Measurements from ENCODE around the gene C19orf47. TPM values are rescaled to one million over a fixed set of nuclear protein-coding genes. Genes with fewer than 3 reads are reported as not detected.

Gene C19orf47
- total RNA-seq, 4 donors from 2014 or later = 178 to 287 (median 219) TPM

DNA sequence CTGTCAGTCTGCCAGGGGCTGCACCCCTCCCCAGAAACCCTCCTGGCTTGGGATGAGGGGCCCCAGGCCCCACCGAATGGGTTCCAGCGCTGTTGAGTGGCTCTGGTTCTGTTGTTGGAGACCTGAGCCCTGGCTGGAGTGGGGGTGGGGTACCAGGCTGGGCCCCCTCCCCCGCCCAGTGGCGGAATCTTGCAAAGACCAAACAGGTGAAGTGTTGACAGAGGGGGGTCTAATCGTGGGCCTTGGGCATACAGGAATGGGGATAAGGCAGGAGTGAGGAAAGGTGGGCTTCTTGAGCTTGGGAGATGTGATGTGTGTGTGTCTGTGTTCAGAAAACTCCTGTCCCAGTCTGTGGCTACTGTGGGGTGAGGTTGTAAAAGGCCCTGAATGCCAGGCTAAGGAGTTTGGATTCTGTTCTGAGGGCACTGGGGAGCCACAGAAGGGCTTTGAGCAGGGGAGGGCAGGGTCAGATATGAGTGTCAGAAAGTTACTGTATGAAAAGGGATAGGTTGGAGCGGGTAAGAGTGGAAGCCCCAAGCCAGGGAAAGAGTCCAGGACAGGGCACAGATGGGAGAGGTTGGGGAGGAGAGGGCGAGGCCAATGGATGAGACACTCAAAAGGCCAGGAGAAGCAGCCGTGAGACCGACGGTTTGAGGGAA, 42.0 kb upstream of the C19orf47 start, which contains the start of gene HIPK4:
HIPK4 (minus strand) TSS at position 98 of the 659 bp plus-strand sequence. CDS start 279 bp downstream, outside the sequence.
- no peak within 1 kb of the TSS for H3K4me3 ChIP-seq
- H3K9me3 ChIP-seq = no peaks in the 10 kb centered on the region
- no peak within 1 kb of the TSS for H3K27ac ChIP-seq
- H3K4me1 ChIP-seq = no peaks in the 10 kb centered on the region
- TF ChIP-seq, protein P1, sequence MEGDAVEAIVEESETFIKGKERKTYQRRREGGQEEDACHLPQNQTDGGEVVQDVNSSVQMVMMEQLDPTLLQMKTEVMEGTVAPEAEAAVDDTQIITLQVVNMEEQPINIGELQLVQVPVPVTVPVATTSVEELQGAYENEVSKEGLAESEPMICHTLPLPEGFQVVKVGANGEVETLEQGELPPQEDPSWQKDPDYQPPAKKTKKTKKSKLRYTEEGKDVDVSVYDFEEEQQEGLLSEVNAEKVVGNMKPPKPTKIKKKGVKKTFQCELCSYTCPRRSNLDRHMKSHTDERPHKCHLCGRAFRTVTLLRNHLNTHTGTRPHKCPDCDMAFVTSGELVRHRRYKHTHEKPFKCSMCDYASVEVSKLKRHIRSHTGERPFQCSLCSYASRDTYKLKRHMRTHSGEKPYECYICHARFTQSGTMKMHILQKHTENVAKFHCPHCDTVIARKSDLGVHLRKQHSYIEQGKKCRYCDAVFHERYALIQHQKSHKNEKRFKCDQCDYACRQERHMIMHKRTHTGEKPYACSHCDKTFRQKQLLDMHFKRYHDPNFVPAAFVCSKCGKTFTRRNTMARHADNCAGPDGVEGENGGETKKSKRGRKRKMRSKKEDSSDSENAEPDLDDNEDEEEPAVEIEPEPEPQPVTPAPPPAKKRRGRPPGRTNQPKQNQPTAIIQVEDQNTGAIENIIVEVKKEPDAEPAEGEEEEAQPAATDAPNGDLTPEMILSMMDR (IDR thresholded peaks at IDR 0.05 in 4 of 5, conservative IDR thresholded peaks at IDR 0.05 in 1 of 5) = no peak
- TF ChIP-seq POLR2A (IDR thresholded peaks at IDR 0.05) = no peak
- ATAC-seq = no peak
- H3K27me3 ChIP-seq = no peaks in the 10 kb centered on the region
- intact Hi-C loops (cut with DNase I; ENCODE audit: low total_unique reads) = no loop called here
- no peak for DNase-seq
- H3K36me3 ChIP-seq = no peaks in the 10 kb centered on the region
- in situ Hi-C loops (cut with MboI; ENCODE audit: low sequenced_read_pairs in 4 of 4) = loop anchor here in 1 of 4 donors (25.0 kb wide), 1 partner anchor 1372 kb away; the partner anchor contains the start of gene CEACAM6

DNA sequence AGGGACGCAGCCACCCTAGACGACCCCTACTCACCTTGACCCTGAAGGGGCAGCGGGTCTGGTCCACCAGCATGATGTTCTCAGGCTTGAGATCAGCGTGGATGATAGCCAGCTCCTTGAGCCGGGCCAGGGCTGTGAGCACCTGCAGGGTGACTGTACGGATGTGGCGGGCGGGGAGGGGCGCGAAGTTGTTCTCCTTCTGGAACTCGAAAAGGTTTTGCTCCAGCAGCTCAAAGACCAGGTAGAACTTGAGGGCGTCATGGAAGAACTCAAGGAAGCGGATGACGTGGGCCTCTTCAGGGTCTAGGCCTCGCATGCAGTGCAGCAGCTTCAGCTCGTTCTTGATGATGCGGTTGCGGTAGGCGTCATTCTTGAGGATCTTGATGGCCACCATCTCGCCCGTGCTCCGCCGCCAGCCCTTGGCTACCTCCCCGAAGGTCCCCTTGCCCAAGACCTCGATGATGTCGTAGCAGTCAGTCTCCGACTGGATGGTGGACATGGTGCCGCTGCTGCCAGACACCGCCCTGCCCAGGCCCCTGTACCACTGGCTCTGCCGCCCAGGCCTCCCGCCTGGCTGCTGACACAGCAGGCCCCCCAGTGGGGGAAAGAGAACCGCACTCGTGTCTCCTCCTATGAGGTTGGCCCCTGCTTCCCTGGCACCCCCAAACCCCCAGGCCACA, 41.3 kb upstream of the C19orf47 start:
- no peaks in the 10 kb centered on the region for H3K27me3 ChIP-seq
- intact Hi-C loops (cut with DNase I; ENCODE audit: low total_unique reads) = no loop called here
- no peak overlapping the region for H3K4me3 ChIP-seq
- H3K36me3 ChIP-seq = no peaks in the 10 kb centered on the region
- no peaks in the 10 kb centered on the region for H3K9me3 ChIP-seq
- in situ Hi-C loops (cut with MboI; ENCODE audit: low sequenced_read_pairs in 4 of 4) = loop anchor here in 1 of 4 donors (25.0 kb wide), 1 partner anchor 1373 kb away; the partner anchor contains the start of gene CEACAM6
- no peak for DNase-seq
- no peak overlapping the region for H3K27ac ChIP-seq
- H3K4me1 ChIP-seq = no peaks in the 10 kb centered on the region
- no peak for TF ChIP-seq POLR2A (IDR thresholded peaks at IDR 0.05)
- TF ChIP-seq, protein P1 (IDR thresholded peaks at IDR 0.05 in 4 of 5, conservative IDR thresholded peaks at IDR 0.05 in 1 of 5) = no peak
- ATAC-seq = no peak

DNA sequence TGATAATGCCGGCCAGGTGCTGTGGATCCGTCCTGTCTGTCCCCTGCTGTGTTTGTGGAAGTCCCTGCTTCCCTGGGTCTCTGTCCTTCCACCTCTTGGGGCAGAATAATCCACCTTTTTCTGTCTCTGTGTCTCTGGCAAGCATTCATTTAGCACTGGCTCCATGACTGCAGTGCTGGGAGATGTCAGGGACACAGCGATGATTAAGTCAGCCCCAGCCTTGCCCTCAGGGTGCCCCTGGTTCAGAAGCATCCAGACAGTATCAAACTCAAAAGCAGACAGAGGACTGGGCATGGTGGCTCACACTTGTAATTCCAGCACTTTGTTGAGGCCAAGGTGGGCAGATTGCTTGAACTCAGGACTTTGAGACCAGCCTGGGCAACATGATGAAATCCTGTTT, 40.3 kb upstream of the C19orf47 start:
- H3K4me3 ChIP-seq = no peak overlapping the region
- no peaks in the 10 kb centered on the region for H3K4me1 ChIP-seq
- no peaks in the 10 kb centered on the region for H3K27me3 ChIP-seq
- H3K27ac ChIP-seq = no peak overlapping the region
- H3K9me3 ChIP-seq = no peaks in the 10 kb centered on the region
- no peak for DNase-seq
- in situ Hi-C loops (cut with MboI; ENCODE audit: low sequenced_read_pairs in 4 of 4) = loop anchor here in 1 of 4 donors (25.0 kb wide), 1 partner anchor 1374 kb away; the partner anchor contains the start of gene CEACAM6
- no peaks in the 10 kb centered on the region for H3K36me3 ChIP-seq
- TF ChIP-seq, protein P1 (IDR thresholded peaks at IDR 0.05 in 4 of 5, conservative IDR thresholded peaks at IDR 0.05 in 1 of 5) = no peak
- no peak for TF ChIP-seq POLR2A (IDR thresholded peaks at IDR 0.05)
- intact Hi-C loops (cut with DNase I; ENCODE audit: low total_unique reads) = no loop called here
- no peak for ATAC-seq

DNA sequence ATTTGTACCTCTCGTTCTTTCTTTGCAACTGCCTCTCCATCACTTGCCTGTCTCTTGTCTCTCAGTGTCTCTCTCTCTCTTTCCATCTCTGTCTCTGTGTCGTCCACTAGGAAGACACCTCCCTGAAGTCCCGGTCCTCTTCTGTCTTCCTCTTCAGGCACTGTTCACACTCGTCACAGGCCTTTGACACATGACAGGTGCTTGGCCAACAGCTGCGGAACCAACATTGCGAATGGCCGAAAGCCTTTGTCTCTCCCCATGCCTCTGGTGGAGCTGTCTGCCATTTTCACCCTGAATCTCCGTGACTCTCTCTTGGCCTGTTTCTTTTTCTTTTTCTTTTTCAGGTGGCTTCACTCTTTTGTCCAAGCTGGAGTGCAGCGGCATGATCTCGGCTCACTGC, 39.0 kb upstream of the C19orf47 start:
- in situ Hi-C loops (cut with MboI; ENCODE audit: low sequenced_read_pairs in 4 of 4) = loop anchor here in 1 of 4 donors (25.0 kb wide), 1 partner anchor 1375 kb away; the partner anchor contains the start of gene CEACAM6
- H3K36me3 ChIP-seq = no peaks in the 10 kb centered on the region
- no peak for TF ChIP-seq POLR2A (IDR thresholded peaks at IDR 0.05)
- TF ChIP-seq, protein P1 (IDR thresholded peaks at IDR 0.05 in 4 of 5, conservative IDR thresholded peaks at IDR 0.05 in 1 of 5) = no peak

More for the DNA sequence above, 39.0 kb upstream of the C19orf47 start:
- Histone ChIP-seq H3K4me1 (no peaks in the 10 kb centered on the region), H3K27ac (no peak overlapping the region), H3K4me3 (no peak overlapping the region), H3K9me3 (no peaks in the 10 kb centered on the region), H3K27me3 (no peaks in the 10 kb centered on the region)
- DNase-seq (no peak), ATAC-seq (no peak)
- intact Hi-C loops (cut with DNase I; ENCODE audit: low total_unique reads) = no loop called here
